ENCODE data around the gene FBXW7.

DNA sequence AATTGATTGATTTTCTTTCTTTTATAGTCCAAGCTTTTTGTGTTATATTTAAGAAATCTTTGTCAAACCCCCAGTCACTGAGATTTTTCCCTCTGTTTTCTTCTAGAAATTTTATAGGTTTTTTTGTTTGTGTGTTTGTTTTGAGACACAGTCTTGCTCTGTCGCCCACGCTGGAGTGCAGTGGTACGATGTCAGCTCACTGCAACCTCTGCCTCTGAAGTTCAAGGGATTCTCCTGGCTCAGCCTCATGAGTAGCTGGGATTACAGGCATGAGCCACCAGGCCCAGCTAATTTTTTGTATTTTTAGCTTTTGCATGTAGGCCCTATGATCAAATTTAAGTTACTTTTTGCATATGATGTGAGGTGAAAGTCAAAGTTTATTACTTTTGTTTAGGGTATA lies 20.9 kb upstream of the FBXW7 start:
- TF ChIP-seq, protein P1, sequence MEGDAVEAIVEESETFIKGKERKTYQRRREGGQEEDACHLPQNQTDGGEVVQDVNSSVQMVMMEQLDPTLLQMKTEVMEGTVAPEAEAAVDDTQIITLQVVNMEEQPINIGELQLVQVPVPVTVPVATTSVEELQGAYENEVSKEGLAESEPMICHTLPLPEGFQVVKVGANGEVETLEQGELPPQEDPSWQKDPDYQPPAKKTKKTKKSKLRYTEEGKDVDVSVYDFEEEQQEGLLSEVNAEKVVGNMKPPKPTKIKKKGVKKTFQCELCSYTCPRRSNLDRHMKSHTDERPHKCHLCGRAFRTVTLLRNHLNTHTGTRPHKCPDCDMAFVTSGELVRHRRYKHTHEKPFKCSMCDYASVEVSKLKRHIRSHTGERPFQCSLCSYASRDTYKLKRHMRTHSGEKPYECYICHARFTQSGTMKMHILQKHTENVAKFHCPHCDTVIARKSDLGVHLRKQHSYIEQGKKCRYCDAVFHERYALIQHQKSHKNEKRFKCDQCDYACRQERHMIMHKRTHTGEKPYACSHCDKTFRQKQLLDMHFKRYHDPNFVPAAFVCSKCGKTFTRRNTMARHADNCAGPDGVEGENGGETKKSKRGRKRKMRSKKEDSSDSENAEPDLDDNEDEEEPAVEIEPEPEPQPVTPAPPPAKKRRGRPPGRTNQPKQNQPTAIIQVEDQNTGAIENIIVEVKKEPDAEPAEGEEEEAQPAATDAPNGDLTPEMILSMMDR (IDR thresholded peaks at IDR 0.05) = no peak
- TF ChIP-seq NR2C2 (CRISPR knock-in tag; IDR thresholded peaks at IDR 0.05) = no peak
- TF ChIP-seq ZSCAN18 (CRISPR knock-in tag; IDR thresholded peaks at IDR 0.05) = no peak
- no peak for TF ChIP-seq AR (CRISPR knock-in tag; IDR thresholded peaks at IDR 0.05)
- TF ChIP-seq E2F4 (CRISPR knock-in tag; IDR thresholded peaks at IDR 0.05; ENCODE audit: borderline replicate concordance, low read depth) = no peak
- TF ChIP-seq ZNF121 (CRISPR knock-in tag; IDR thresholded peaks at IDR 0.05) = no peak
- TF ChIP-seq RELA (CRISPR knock-in tag; IDR thresholded peaks at IDR 0.05; ENCODE audit: borderline replicate concordance) = no peak

All from WTC11 (cell line).